GM12878 (cell line): Measurements from ENCODE around the gene PIPOX. TPM values are rescaled to one million over a fixed set of nuclear protein-coding genes. Genes with fewer than 3 reads are reported as not detected.

ENCODE experiments used
- ATAC-seq: fragments of 200-7000 bp; cut with Tn5 transposase; 3 replicates; pipeline ENCODE4 v1.9.1; 2020; ENCODE audit warnings: mild to moderate bottlenecking, moderate library complexity
- BruUV-seq: library from RNA; stranded (reverse); fragments of 400-500 nt; replicated peaks from 2 replicates; lab custom pipeline; 2021; lab: Mats Ljungman, UMichigan
- CTCF ChIA-PET: fragments of 300-600 bp; sonication (Branson Sonifier 250); formaldehyde crosslinking; extraction: SDS; loops from one replicate; lab custom pipeline; 2021; ENCODE audit warnings: inconsistent platforms; lab: Yijun Ruan, JAX
- POLR2A ChIA-PET: fragments of 350-600 bp; formaldehyde crosslinking; extraction: SDS; loops from one replicate; lab custom pipeline; 2021; ENCODE audit warnings: inconsistent platforms; lab: Charles Lee
- RAD21 ChIA-PET: fragments of 300-600 bp; sonication (Branson Sonifier 250); formaldehyde crosslinking; loops from one replicate; lab custom pipeline; 2023; ENCODE audit warnings: antibody characterized with exemption; ENCODE audit not compliant: unreplicated experiment; lab: Charles Lee
- SMC1A ChIA-PET: fragments of 300-600 bp; sonication (Branson Sonifier 250); formaldehyde crosslinking; loops from one replicate; lab custom pipeline; 2023; ENCODE audit not compliant: unreplicated experiment, uncharacterized antibody; lab: Charles Lee
- DNase-seq: peaks from one replicate; pipeline ENCODE4 v3.0.0-alpha.2; 2011; ENCODE audit warnings: low read depth, low spot score
- FAIRE-seq: peaks from 3 replicates; lab custom pipeline; 2011; peaks lifted over from hg19 to GRCh38; lab: Jason Lieb, UNC
- H2AFZ ChIP-seq: 2 replicates; pipeline ENCODE4 v1.6.0; 2011; ENCODE audit warnings: low read depth, low read length, control low read depth; ENCODE audit not compliant: control insufficient read depth
- H3K27ac ChIP-seq: 2 replicates; pipeline ENCODE4 v1.5.1; 2011; ENCODE audit warnings: control low read depth; ENCODE audit not compliant: control insufficient read depth, insufficient read depth
- H3K27me3 ChIP-seq, 2 experiments: replicated peaks in 1 of 2; 2 replicates each; pipeline versions ENCODE4 v1.6.0 to v1.6.1; 2011; ENCODE audit warnings: low read length in 1 of 2; ENCODE audit not compliant: control insufficient read depth in 2 of 2, insufficient read depth in 2 of 2
- H3K36me3 ChIP-seq, 2 experiments: 2 replicates each; pipeline ENCODE4 v1.5.1; 2011; ENCODE audit warnings: low read length in 1 of 2; ENCODE audit not compliant: control insufficient read depth in 2 of 2, insufficient read depth in 2 of 2
- H3K4me1 ChIP-seq: 2 replicates; pipeline ENCODE4 v1.6.1; 2011; ENCODE audit warnings: mild to moderate bottlenecking, low read length, moderate library complexity, mixed read lengths; ENCODE audit not compliant: control insufficient read depth, insufficient read depth
- H3K4me2 ChIP-seq: 2 replicates; pipeline ENCODE4 v1.6.0; 2011; ENCODE audit warnings: control low read depth; ENCODE audit not compliant: control insufficient read depth, insufficient read depth
- H3K4me3 ChIP-seq: fragments of 200-600 bp; sonication (generic); 2 replicates; pipeline ENCODE4 v1.5.1; 2016
- H3K79me2 ChIP-seq: 2 replicates; pipeline ENCODE4 v1.6.0; 2011; ENCODE audit warnings: low read length; ENCODE audit not compliant: control insufficient read depth, insufficient read depth
- H3K9ac ChIP-seq: 2 replicates; pipeline ENCODE4 v1.8.0; 2011; ENCODE audit warnings: low read length, control low read depth, mixed read lengths; ENCODE audit not compliant: control insufficient read depth, insufficient read depth
- H3K9me3 ChIP-seq: replicated peaks from 3 replicates; pipeline ENCODE4 v1.5.1; 2011; ENCODE audit warnings: mild to moderate bottlenecking, low read length; ENCODE audit not compliant: control insufficient read depth, insufficient read depth
- H4K20me1 ChIP-seq: 2 replicates; pipeline ENCODE4 v1.6.0; 2011; ENCODE audit not compliant: control insufficient read depth, insufficient read depth
- CREB1 ChIP-seq: IDR thresholded peaks from 2 replicates; pipeline ENCODE4 v1.6.1; 2012; ENCODE audit warnings: low read depth, mild to moderate bottlenecking, inconsistent platforms
- EED ChIP-seq: sonication (generic); IDR thresholded peaks from 2 replicates; pipeline ENCODE4 v1.6.1; 2016; ENCODE audit warnings: antibody characterized with exemption, low read depth
- POLR2AphosphoS5 ChIP-seq: IDR thresholded peaks from 2 replicates; pipeline ENCODE4 v1.6.1; 2011; ENCODE audit warnings: mild to moderate bottlenecking, low read length, inconsistent platforms
- RCOR1 ChIP-seq: conservative IDR thresholded peaks from 2 replicates; pipeline ENCODE4 v1.6.1; 2012; ENCODE audit warnings: low read depth, low read length, improper control_type of control experiment
- RELB ChIP-seq: fragments of 450-650 bp; IDR thresholded peaks from 2 replicates; pipeline ENCODE4 v1.6.1; 2017; ENCODE audit warnings: low read depth, mild to moderate bottlenecking, moderate library complexity
- REST ChIP-seq: IDR thresholded peaks from 2 replicates; pipeline ENCODE4 v1.6.1; 2012; ENCODE audit warnings: mild to moderate bottlenecking, low read depth, low read length
- TCF7 ChIP-seq: IDR thresholded peaks from 2 replicates; pipeline ENCODE4 v1.6.1; 2014; ENCODE audit warnings: antibody characterized with exemption, borderline replicate concordance
- ZNF274 ChIP-seq: IDR thresholded peaks from one replicate; pipeline ENCODE4 v1.8.0; 2011; ENCODE audit not compliant: insufficient read length, insufficient read depth
- WGBS: methylation state at CpG from one replicate; pipeline ENCODE4 v1.1.6; 2016; ENCODE audit warnings: low lambda C conversion rate; ENCODE audit not compliant: insufficient replicate concordance, insufficient coverage; ENCODE audit errors: missing lambda C conversion rate; 5-methylcytosine and 5-hydroxymethylcytosine counted together
- in situ Hi-C: fragments of 300-500 bp; cut with MboI; formaldehyde crosslinking; loops from 9 replicates; pipeline ENCODE4 v1.14.3; 2018; ENCODE audit warnings: mixed read lengths
- intact Hi-C: fragments of 100-400 bp; cut with micrococcal nuclease; formaldehyde crosslinking; loops from one replicate; pipeline ENCODE4 v1.14.2; 2022; ENCODE audit not compliant: unreplicated experiment
- polyA plus RNA-seq, 11 experiments: library from polyadenylated mRNA; depleted of rRNA in 4 of 11; unstranded in 6 of 11; stranded (reverse) in 5 of 11; fragments of >200 nt; fragmentation: Nextera tagmentation in 4 of 11; fragmentation: Illumina TruSeq in 1 of 11; extraction: Ambion mirVana in 4 of 11; extraction: Trizol in 1 of 11; gene quantifications; 1 replicate in 1 of 11; 2 replicates in 10 of 11; pipeline versions ENCODE4 v1.2.1 to v1.2.3, GENCODE V29; 2011 to 2016; ENCODE audit warnings: inconsistent platforms in 2 of 11, missing spikeins in 2 of 11, low read depth in 1 of 11
- total RNA-seq, 4 experiments: library from RNA; depleted of rRNA in 3 of 4; stranded (reverse); fragments of >200 nt in 3 of 4; fragmentation: Illumina TruSeq in 1 of 4; extraction: Trizol in 1 of 4; gene quantifications; 2 replicates each; pipeline versions ENCODE4 v1.2.1 to v1.2.3, GENCODE V29; 2013 to 2021
- TF ChIP-seq, protein P1 (sequence below): fragments of 450-650 bp; IDR thresholded peaks from 2 replicates; pipeline ENCODE4 v1.6.1; 2017; ENCODE audit warnings: borderline replicate concordance

The PIPOX gene
- total and polyA plus RNA-seq, 10 of the 15 experiments (the other 5 are each of a cell fraction or from before 2014, with no cell fraction given): 0.22 to 1.4 (median 0.56) TPM; not detected in 1

- TF ChIP-seq REST (no peak), TCF7 (no peak), ZNF274 (no peak), POLR2AphosphoS5 (no peak), RCOR1 (no peak), CREB1 (no peak), RELB (no peak)
Observed at GRCh38 chr17:29036584-29036983, 6.4 kb upstream of the PIPOX start (continued).

- ChIA-PET RAD21 (interaction anchor here (1.5 kb wide), 1 partner anchor 72 kb away, joined by 5 read pairs; no protein-coding TSS in a partner anchor), POLR2A (no interaction called here), SMC1A (no interaction called here)
- BruUV-seq: no TSS peak
- WGBS: 44% methylated on average over 10 of the region's 10 CpGs
- in situ Hi-C loops: no loop called here
- Histone ChIP-seq H3K4me1 (peaks cover 6% of the 10 kb centered on the region), H3K27ac (no peak overlapping the region), H3K27me3 (no peaks in the 10 kb centered on the region; a peak in 1 of 4 replicates), H3K4me2 (no peak overlapping the region)
- ATAC-seq (no peak), FAIRE-seq (no peak)
- TF ChIP-seq EED: no peak
- TF ChIP-seq, protein P1, sequence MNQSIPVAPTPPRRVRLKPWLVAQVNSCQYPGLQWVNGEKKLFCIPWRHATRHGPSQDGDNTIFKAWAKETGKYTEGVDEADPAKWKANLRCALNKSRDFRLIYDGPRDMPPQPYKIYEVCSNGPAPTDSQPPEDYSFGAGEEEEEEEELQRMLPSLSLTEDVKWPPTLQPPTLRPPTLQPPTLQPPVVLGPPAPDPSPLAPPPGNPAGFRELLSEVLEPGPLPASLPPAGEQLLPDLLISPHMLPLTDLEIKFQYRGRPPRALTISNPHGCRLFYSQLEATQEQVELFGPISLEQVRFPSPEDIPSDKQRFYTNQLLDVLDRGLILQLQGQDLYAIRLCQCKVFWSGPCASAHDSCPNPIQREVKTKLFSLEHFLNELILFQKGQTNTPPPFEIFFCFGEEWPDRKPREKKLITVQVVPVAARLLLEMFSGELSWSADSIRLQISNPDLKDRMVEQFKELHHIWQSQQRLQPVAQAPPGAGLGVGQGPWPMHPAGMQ: no peak
- TF ChIP-seq, all 136 proteins: peak for 0
- Histone ChIP-seq H2AFZ (no peak overlapping the region), H3K79me2 (no peaks in the 10 kb centered on the region), H3K36me3 (no peaks in the 10 kb centered on the region), H4K20me1 (no peaks in the 10 kb centered on the region), H3K9me3 (peaks cover 6% of the 10 kb centered on the region; the same call in 2 of the 3 replicates), H3K9ac (no peak overlapping the region), H3K4me3 (no peak overlapping the region)
- intact Hi-C loops: no loop called here
- CTCF ChIA-PET: interaction anchor here (1.4 kb wide), 1 partner anchor 80 kb away, joined by 4 read pairs; no protein-coding TSS in a partner anchor
- DNase-seq: no peak
Observed at GRCh38 chr17:29037739-29038084, 5.2 kb upstream of the PIPOX start.
